Retina (tissue), 1 donor: ENCODE results near the gene BIRC7.

Source experiments
- DNase-seq: peaks from one replicate; pipeline ENCODE4 v3.0.0-alpha.2; 2016

BIRC7 gene

DNA sequence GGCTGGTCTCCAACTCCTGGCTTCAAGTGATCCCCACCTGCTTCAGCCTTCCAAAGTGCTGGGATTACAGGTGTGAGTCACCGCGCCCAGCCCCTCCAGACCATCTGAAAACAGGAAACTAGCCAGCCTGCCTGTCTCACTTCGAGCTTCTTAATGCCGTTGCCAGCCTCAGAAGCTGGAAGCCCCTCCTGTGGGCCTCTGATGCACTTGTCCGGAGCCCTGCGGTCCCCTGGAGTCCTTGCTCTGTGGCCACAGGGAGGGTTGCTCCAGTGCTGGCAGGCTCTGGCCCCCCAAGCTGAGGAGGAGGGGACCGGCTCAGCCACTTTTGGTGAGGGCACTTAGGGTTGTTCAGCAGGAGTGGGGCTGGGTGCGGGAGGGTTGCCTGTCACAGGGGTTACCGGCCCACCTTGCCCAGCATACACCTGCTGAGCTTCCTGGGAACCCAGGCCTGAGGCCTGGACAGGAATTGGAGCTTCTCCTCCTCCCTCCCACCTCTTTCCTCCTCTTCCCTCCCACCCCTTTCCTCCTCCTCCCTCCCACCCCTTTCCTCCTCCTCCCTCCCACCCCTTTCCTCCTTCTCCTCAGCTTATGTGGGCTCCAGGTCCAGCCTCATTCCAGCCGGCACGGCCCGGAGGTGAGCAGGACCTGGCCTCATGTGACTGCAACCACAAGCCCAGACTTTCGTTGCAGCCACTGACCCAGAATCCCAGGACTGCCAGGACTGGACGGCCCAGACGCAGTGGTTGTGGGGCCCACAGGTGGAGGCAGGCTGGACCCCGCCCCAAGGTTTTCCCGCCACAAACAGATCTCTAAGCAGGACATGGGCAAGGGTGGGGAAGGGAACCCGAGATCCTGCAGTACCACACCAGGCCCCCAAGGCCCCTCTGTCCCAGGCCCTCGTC is 9.4 kb upstream of the BIRC7 start:
- DNase-seq: no peak

DNA sequence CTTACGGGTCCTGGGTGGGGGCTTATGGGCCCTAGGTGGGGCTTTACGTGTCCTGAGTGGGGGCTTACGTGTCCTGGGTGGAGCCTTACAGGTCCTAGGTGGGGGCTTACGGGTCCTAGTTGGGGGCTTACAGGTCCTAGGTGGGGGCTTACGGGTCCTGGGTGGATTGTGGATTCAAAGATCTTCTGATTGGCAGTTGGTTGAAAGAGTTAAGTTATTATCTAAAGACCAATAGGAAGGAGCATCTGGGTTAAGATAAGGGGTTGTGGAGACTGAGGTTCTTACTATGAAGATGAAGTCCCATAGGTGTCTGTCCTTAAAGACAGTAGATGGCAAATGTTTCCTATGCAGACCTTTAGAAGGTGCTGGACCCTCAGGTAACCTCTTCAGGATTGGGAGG is 8.4 kb upstream of the BIRC7 start:
- DNase-seq: no peak

DNA sequence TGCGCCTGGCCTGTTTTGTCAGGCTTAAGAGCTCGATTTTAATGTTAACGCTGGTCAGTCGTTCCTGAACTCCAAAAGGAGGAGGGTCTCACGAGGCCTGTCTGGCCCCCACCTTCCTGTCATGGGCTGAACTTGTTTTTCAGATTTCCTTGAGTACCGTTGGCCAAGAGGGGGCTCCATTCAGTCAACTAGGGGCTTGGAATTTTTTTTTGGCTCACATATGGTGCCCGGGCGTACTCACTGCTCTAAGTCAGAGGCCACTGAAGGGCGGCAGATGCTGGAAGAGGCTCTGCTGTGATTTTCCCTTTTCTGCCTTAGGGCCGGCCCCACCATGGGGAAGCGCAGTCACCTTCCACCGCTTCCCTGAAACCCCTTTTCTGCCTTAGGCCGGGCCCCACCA is 6.9 kb upstream of the BIRC7 start:
- no peak for DNase-seq

DNA sequence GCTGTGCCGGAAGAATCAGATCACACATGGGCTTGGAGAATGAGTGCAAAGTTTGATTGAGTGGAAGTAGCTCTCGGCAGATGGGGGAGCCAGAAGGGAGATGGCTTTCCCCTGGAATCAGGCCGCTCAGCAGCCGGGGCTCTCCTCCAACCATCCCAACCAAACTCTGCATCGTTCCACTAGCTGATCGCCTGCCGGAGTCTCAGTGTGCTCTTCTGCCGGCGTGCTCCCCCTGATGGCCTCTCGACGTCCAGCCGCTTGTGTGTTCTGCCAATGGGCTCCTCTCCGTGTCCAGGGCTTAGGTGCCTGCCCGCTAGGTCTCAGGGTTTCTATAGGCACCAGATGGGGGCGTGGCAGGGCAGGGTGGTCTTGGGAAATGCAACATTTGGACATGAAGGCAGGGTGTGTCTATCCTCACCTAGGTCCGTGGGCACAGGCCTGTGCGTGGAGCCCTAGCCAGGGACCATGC is 4.9 kb upstream of the BIRC7 start:
- DNase-seq: peak; percentile 87

- no peak for DNase-seq
Measured at GRCh38 chr20:63232235-63233060, 3.3 kb upstream of the BIRC7 start.

DNA sequence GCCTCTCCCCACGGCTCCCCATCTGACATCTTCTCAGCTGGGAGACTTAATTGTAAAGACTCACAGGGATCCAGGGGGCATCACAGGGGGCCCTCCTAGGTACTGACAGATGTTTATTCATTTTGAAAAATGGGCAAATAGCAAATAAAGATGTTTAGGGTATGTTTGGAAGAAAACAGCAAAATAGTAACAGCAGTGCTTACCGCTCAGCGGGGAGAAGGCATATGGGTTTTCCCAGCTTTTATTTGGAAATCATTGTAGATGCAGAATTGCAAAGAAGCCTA is 2.7 kb upstream of the BIRC7 start:
- DNase-seq: no peak

GRCh38 chr20:63233924-63234323 is 1.8 kb upstream of the BIRC7 start:
- no peak for DNase-seq

- no peak for DNase-seq
Measured at GRCh38 chr20:63234693-63235398, 859 bp upstream of the BIRC7 start.

- peak; percentile 63 for DNase-seq
Measured at GRCh38 chr20:63236116-63236837, 572 bp downstream of the BIRC7 start.

GRCh38 chr20:63238031-63238430 is 2.3 kb downstream of the BIRC7 start:
- DNase-seq: no peak

DNA sequence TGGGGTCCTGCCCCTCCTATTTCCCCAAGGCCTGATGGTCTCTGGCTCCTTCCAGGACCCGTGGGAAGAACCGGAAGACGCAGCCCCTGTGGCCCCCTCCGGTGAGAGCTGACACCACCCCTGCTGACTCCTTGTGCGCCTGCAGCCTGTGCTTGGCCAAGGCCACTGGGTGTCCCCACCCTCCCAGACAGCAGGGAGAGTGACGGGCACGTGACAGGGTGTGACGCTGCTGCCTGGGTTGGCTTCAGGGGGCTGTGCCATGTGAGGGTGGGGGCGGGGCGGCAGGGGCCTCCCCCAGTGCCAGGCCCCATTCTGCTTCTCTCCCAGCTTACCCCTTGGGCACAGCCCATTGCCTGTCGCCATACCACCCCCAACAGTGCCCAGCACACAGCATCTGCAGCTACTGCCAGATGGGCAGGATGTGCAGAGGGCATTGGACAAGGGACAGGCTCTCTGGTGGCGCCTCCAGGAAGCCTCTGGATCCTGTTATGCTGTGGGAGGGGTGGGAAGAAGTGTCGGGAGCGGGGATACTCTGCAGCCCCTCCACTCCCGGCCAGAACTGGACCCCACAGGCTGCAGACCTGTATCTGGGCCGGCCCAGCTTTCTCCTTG is 2.9 kb downstream of the BIRC7 start:
- no peak for DNase-seq

DNA sequence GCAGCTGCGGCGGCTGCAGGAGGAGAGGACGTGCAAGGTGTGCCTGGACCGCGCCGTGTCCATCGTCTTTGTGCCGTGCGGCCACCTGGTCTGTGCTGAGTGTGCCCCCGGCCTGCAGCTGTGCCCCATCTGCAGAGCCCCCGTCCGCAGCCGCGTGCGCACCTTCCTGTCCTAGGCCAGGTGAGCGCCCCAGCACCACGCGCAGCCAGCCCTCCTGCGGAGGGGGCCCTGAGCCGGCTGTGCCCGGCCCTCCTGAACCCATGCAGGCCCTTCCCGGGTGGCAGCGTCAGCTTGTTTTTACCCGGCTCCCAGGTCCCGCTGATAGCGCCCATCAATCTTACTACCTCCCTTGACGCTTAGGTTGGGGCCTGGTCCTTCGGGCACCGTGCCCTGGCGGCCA is 3.7 kb downstream of the BIRC7 start:
- DNase-seq: no peak

- no peak for DNase-seq
Measured at GRCh38 chr20:63240004-63240403, 4.3 kb downstream of the BIRC7 start.

GRCh38 chr20:63241272-63241671 is 5.6 kb downstream of the BIRC7 start:
- DNase-seq: no peak

- DNase-seq: no peak
Measured at GRCh38 chr20:63242736-63243135, 7.0 kb downstream of the BIRC7 start.

- no peak for DNase-seq
Measured at GRCh38 chr20:63243604-63244247, 8.0 kb downstream of the BIRC7 start.

GRCh38 chr20:63244468-63244867 is 8.8 kb downstream of the BIRC7 start:
- DNase-seq: no peak

DNA sequence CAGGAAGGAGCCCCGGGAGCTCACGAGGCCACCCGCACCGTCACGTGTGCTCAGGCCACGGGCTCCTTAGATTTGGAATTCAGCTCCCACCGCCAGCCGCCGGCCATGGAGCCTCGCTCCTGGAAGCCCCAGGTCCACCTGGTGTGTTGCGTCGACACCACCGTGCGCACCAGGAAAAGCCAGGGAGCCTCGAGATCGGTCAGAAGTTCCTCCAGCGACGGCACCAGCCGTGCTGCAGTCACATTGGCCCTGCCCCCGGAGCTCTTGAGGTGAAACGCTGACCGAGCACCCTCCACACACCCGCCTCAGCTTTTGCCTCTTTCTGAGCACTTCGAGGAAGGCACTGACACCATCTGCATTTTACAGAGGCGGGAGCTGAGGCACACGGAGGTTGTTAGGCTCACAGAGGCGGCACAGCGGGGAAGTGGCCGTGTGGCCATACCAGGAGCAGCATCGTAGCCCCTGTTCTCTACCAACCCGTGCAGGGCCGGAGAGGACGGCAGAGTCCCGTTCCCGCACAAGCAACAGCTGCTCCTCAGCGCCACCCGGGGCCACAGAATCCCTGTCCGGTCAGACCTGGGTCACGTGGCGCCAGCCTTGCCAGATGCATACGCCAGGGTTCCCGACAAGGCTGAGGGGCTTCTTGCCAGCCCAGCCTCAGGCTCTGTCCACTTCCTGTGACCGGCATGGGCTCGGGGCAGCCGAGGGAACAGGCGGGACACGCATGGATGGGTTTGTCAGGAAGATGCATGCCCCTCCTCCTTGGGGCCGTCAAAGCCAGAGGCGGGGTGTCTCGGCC is 11.0 kb downstream of the BIRC7 start:
- DNase-seq: peak; percentile 68

GRCh38 chr20:63247671-63248228 is 12.0 kb downstream of the BIRC7 start:
- DNase-seq: no peak

DNA sequence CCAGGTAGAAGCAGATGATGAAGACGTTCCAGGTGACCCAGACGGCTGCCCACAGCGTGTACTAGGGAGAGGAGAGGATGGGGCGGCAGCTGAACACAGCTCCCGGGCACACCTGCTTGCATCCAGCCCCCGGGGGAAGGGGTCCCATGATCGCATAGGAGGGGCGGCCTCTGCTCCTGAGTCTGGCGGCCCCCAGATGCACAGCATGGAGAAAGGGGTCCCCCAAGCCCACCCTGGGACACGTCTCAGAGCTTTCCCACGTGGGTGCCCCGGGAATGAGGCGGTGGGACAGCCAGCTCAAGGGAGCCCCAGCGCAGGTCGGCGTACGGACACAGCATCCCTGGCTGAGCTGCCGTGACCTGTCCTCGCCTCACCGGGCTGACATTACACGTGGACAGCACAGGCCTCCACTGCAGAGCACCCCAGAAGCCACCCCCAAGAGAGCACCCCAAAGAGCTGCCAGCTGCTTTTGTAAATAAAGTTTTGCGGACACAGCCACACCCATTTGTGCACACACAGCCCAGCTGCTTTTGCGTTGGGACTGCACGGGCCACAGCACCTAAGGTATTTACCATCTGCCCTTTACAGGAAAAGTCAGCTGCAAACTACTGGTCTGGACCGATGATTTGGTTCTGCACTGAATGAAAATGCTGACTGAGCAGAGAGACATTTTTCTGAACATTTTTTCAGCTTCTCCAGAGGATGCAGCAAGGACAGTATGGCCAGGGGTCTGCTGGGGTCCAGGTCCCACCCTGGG is 13.3 kb downstream of the BIRC7 start:
- no peak for DNase-seq
